Progenitor cell of endocrine pancreas (in vitro differentiated cells): ENCODE data around the gene SPATA24. TPM values are rescaled to one million over a fixed set of nuclear protein-coding genes. Genes with fewer than 3 reads are reported as not detected.

ENCODE experiments used
- DNase-seq: peaks from one replicate; pipeline ENCODE4 v3.0.0; 2021; ENCODE audit warnings: low spot score; ENCODE audit not compliant: unreplicated experiment
- H3K27ac Mint-ChIP-seq: 2 replicates; pipeline ENCODE4 v1.8.0; 2021; ENCODE audit warnings: mild to moderate bottlenecking, moderate library complexity, mixed read lengths
- H3K27me3 Mint-ChIP-seq: 2 replicates; pipeline ENCODE4 v1.8.0; 2021; ENCODE audit warnings: mixed read lengths
- H3K36me3 Mint-ChIP-seq: 2 replicates; pipeline ENCODE4 v1.8.0; 2022; ENCODE audit warnings: mixed read lengths; ENCODE audit not compliant: insufficient read depth
- H3K4me1 Mint-ChIP-seq: 2 replicates; pipeline ENCODE4 v1.8.0; 2021; ENCODE audit warnings: low read depth, mixed read lengths
- H3K4me3 Mint-ChIP-seq: 2 replicates; pipeline ENCODE4 v1.8.0; 2021; ENCODE audit warnings: low read depth, mild to moderate bottlenecking, moderate library complexity, mixed read lengths
- H3K9me3 Mint-ChIP-seq: 2 replicates; pipeline ENCODE4 v1.8.0; 2021; ENCODE audit warnings: low read depth, mixed read lengths
- total RNA-seq: library from RNA; stranded (reverse); gene quantifications from 2 replicates; pipeline ENCODE4 v1.2.1, GENCODE V29; 2021
- TF ChIP-seq, protein P1 (sequence below): fragments of 200-600 bp; sonication (generic); IDR thresholded peaks from one replicate; pipeline ENCODE4 v1.5.0; 2021; ENCODE audit warnings: antibody characterized with exemption, mild to moderate bottlenecking; ENCODE audit not compliant: unreplicated experiment

The SPATA24 gene
- total RNA-seq, 1 donor from 2014 or later = 13.9 TPM

DNA sequence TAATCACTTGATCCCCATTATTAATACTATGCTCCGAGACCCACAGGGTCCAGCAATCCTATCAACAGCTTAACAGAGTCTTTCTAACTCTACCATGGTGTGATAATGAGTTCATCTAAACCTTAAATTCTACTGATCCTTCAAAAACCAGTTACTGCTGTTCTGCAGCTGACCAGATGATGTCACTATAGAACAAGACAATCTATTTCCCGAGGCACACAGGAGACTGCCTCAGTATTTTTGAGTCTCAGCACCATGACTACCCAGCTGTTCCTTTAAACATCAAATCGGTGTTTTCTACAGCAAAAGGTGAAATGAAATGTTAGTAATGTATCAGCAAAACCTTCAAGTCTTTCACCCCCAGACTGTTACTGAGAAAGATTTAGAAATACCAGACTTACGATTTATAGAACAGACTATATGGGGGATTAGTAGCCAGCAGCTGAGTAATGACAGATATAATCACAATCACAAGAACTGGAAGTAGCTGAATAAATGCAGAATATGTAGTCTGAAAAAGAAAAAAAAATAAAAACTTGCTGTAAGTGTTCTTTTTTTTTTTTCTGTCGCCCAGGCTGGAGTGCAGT is 18.5 kb upstream of the SPATA24 start:
- no peaks in the 10 kb centered on the region for H3K4me1 Mint-ChIP-seq
- TF ChIP-seq, protein P1, sequence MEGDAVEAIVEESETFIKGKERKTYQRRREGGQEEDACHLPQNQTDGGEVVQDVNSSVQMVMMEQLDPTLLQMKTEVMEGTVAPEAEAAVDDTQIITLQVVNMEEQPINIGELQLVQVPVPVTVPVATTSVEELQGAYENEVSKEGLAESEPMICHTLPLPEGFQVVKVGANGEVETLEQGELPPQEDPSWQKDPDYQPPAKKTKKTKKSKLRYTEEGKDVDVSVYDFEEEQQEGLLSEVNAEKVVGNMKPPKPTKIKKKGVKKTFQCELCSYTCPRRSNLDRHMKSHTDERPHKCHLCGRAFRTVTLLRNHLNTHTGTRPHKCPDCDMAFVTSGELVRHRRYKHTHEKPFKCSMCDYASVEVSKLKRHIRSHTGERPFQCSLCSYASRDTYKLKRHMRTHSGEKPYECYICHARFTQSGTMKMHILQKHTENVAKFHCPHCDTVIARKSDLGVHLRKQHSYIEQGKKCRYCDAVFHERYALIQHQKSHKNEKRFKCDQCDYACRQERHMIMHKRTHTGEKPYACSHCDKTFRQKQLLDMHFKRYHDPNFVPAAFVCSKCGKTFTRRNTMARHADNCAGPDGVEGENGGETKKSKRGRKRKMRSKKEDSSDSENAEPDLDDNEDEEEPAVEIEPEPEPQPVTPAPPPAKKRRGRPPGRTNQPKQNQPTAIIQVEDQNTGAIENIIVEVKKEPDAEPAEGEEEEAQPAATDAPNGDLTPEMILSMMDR = peak; percentile 86
- no peaks in the 10 kb centered on the region for H3K9me3 Mint-ChIP-seq
- no peak overlapping the region for H3K27ac Mint-ChIP-seq
- peak; percentile 30 for DNase-seq
- peaks cover 15% of the 10 kb centered on the region for H3K36me3 Mint-ChIP-seq
- H3K27me3 Mint-ChIP-seq = no peaks in the 10 kb centered on the region
- H3K4me3 Mint-ChIP-seq = no peak overlapping the region

DNA sequence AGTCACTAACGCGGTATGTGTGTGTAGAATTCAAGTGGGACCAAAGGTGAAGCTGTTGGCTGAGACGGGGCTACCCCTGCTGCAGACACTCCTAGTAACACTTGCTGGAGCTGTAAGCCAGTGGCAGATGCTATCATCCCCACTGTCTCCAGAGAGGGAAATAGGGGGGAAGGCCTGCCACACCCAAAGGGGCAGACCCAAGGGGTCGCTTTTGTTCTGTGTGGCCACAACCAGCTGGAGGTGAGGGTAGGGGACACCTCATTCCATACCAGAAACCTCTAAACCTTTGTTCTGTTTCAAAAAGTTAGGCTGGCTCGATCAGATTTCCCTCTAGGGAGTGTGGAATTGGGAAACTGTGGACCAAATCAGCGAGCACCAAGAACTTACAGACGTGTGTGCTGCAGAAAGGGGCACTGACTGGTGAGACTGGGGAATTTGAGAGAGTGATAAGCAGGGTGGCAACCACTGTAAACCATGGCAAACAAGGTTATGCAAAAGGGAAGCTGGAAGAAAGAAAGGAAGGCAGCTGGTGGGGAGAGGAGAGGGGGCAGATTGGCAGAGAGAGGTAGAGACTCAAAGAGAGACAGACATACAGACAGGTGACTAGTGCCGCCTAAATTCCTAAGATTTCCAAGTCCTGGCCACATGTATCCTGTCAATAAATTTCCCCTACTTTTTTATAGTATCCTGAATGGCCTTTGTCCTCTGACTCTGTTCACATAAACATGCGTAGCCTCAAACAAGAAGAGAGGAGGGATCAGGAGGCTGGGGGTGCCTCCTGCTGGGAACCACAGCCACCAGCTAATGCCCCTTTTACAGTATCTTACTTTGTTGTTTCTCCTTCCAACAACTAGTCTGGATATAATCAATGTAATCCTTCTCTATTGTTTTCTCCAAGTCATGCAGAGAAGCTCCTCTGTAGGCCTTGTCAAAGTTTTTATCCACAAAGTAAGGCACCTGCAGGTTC is 15.6 kb upstream of the SPATA24 start:
- no peak overlapping the region for H3K27ac Mint-ChIP-seq
- no peak for DNase-seq
- TF ChIP-seq, protein P1 = no peak
- no peaks in the 10 kb centered on the region for H3K4me1 Mint-ChIP-seq
- peaks cover 15% of the 10 kb centered on the region for H3K36me3 Mint-ChIP-seq
- no peaks in the 10 kb centered on the region for H3K27me3 Mint-ChIP-seq
- no peaks in the 10 kb centered on the region for H3K9me3 Mint-ChIP-seq
- no peak overlapping the region for H3K4me3 Mint-ChIP-seq

DNA sequence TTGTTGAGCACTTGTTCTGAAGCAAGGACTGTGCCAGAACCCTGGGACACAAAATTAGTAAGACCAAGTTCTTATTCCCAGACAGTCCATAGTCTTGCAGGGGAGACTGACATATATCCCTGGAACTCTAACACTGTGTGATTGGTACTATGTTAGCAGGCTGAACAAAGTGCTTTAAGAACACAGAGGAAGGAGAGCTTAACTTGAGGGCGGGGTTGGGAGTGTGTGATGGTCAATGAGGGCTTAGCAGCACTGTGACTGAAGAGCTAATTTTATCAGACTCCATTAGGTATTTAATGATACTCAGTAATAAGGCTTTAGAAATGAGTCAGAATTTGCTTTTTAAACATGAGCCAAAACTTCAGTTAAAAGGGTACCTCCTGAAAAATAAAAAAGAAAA is 14.9 kb upstream of the SPATA24 start:
- no peaks in the 10 kb centered on the region for H3K27me3 Mint-ChIP-seq
- peaks cover 12% of the 10 kb centered on the region for H3K36me3 Mint-ChIP-seq
- no peak overlapping the region for H3K27ac Mint-ChIP-seq
- TF ChIP-seq, protein P1 = no peak
- H3K4me3 Mint-ChIP-seq = no peak overlapping the region
- DNase-seq = no peak
- no peaks in the 10 kb centered on the region for H3K9me3 Mint-ChIP-seq
- no peaks in the 10 kb centered on the region for H3K4me1 Mint-ChIP-seq

DNA sequence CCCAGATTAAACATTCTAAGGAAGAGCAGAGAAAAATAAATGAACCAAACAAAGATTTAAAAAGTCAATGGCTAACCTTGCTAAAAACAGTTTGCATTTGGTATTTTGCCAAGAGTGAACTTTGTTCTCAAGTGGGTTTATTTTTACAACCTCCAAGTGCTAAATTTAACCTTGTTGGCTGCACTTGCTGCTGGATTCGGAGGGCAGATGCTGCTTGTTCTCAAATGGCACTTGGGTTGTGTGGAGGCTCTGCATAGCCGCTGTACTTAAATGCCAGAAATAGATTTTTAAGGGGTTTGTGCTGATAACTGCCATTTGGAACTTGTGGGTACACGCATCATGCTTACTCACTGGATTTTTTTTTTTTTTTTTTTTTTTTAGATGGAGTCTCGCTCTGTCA is 13.3 kb upstream of the SPATA24 start:
- Mint-ChIP-seq H3K9me3 (no peaks in the 10 kb centered on the region), H3K4me1 (no peaks in the 10 kb centered on the region), H3K27ac (no peak overlapping the region), H3K4me3 (no peak overlapping the region), H3K36me3 (peaks cover 8% of the 10 kb centered on the region), H3K27me3 (no peaks in the 10 kb centered on the region)
- no peak for DNase-seq
- TF ChIP-seq, protein P1 = no peak

DNA sequence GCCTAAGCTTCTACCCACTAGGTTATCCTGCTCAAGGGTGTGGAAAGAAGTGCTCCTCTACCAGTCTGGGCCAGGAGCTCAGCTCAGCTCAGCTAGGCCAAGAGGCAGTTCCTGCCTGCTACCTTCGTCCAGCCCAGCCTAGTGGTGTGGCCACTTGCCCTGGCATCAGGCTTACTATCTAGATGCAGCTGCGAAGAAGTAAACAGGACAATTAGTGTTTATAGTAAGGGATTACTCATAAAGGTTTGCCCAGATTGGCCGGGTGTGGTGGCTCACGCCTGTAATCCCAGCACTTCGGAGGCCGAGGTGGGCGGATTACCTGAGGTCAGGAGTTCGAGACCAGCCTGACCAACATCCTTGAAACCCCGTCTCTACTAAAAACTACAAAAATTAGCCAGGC is 12.8 kb upstream of the SPATA24 start:
- Mint-ChIP-seq H3K9me3 (no peaks in the 10 kb centered on the region), H3K4me1 (no peaks in the 10 kb centered on the region), H3K27ac (no peak overlapping the region), H3K4me3 (no peak overlapping the region), H3K27me3 (no peaks in the 10 kb centered on the region), H3K36me3 (peaks cover 7% of the 10 kb centered on the region)
- DNase-seq = no peak
- TF ChIP-seq, protein P1 = no peak
